K562 (cell line): ENCODE data around the gene GPR162. TPM values are rescaled to one million over a fixed set of nuclear protein-coding genes. Genes with fewer than 3 reads are reported as not detected.
A peak's percentile ranks its signal among the peaks of the same experiment; 100 is the strongest.

Experiments used
- E2F1 ChIP-seq: sonication (generic); formaldehyde crosslinking; IDR thresholded peaks from 2 replicates; pipeline ENCODE4 v1.8.1; 2023; ENCODE audit warnings: mild to moderate bottlenecking, missing genetic modification reagents, moderate library complexity
- EP300 ChIP-seq: IDR thresholded peaks from 2 replicates; pipeline ENCODE4 v1.6.1; 2012; ENCODE audit warnings: low read length, improper control_type of control experiment
- GATAD2A ChIP-seq: fragments of 450-650 bp; IDR thresholded peaks from 2 replicates; pipeline ENCODE4 v1.6.1; 2017
- NCOA6 ChIP-seq: fragments of 450-650 bp; IDR thresholded peaks from 2 replicates; pipeline ENCODE4 v1.6.1; 2017; ENCODE audit warnings: mild to moderate bottlenecking
- POLR2H ChIP-seq: IDR thresholded peaks from 2 replicates; pipeline ENCODE4 v1.6.1; 2016; ENCODE audit warnings: missing genetic modification characterization, low read depth, mild to moderate bottlenecking, control low read depth, missing compliant biosample characterization, moderate library complexity
- RREB1 ChIP-seq: fragments of 250-450 bp; sonication (Bioruptor Pico); IDR thresholded peaks from 2 replicates; pipeline ENCODE4 v1.4.0; 2020
- SMC3 ChIP-seq: conservative IDR thresholded peaks from 2 replicates; pipeline ENCODE4 v1.6.1; 2011; ENCODE audit warnings: low read depth, low read length, improper control_type of control experiment; ENCODE audit not compliant: insufficient read depth
- ZC3H8 ChIP-seq: fragments of 450-650 bp; IDR thresholded peaks from 2 replicates; pipeline ENCODE4 v1.6.1; 2017
- polyA plus RNA-seq, 8 experiments: library from polyadenylated mRNA; depleted of rRNA in 4 of 8; stranded (reverse) in 5 of 8; unstranded in 3 of 8; fragments of >200 nt; fragmentation: Nextera tagmentation in 2 of 8; fragmentation: Illumina TruSeq in 1 of 8; extraction: Ambion mirVana in 2 of 8; extraction: Trizol in 1 of 8; gene quantifications; 2 replicates each; pipeline versions ENCODE4 v1.2.1 to v1.2.3, GENCODE V29; 2011 to 2014; ENCODE audit warnings: inconsistent platforms in 1 of 8, missing spikeins in 1 of 8
- total RNA-seq, 7 experiments: library from RNA; depleted of rRNA in 6 of 7; stranded (reverse); fragments of >200 nt in 6 of 7; fragmentation: Illumina TruSeq in 2 of 7; extraction: Trizol in 2 of 7; gene quantifications; 2 replicates each; pipeline versions ENCODE4 v1.2.1 to v1.2.3, GENCODE V29; 2011 to 2021; ENCODE audit warnings: low replicate concordance in 1 of 7
- TF ChIP-seq, protein P1 (sequence below): sonication (generic); formaldehyde crosslinking; IDR thresholded peaks from 2 replicates; pipeline ENCODE4 v1.8.0; 2022; ENCODE audit warnings: mild to moderate bottlenecking, missing genetic modification reagents

The GPR162 gene
- total and polyA plus RNA-seq, 9 of the 15 experiments (the other 6 are each of a cell fraction or from before 2014, with no cell fraction given), result 0.65 to 1.8 (median 1.1) TPM; not detected in 2

DNA sequence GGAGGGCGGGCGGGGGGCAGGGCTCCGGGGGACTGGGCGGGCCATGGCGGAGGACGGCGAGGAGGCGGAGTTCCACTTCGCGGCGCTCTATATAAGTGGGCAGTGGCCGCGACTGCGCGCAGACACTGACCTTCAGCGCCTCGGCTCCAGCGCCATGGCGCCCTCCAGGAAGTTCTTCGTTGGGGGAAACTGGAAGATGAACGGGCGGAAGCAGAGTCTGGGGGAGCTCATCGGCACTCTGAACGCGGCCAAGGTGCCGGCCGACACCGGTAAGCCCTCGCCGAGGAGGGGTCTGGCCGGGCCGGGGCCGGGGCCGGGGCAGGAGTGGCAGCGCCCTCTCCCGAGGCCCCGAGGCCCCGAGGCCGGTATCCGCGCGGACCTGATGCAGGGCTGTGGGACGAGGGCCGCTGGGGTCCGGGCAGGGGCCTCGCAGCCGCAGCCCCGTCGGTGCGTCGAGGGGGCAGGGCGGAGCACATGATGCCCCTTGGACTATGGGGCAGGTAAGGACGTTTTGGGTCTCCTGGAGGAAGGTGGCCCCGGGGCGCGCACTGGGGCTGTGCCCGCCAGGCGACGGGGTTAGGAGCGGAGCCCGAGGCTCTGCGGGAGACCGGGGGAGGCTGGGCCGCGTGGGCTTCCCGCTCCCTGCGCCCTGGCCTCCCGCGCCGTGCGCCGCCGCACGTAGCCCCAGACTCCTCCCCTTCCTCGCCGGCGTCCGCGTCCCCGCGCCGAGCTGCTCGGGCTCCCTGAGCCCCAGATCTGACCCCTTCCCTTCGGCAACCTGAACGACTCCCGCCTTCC, 46.0 kb downstream of the GPR162 start, which contains the start of gene TPI1 (continued):
- no peak for TF ChIP-seq E2F1 (CRISPR knock-in tag)
- TF ChIP-seq RREB1, result no peak; the same call in 1 of the 2 replicates
- no peak for TF ChIP-seq EP300
- no peak for TF ChIP-seq ZC3H8
- TF ChIP-seq NCOA6, result no peak
- TF ChIP-seq, protein P1, sequence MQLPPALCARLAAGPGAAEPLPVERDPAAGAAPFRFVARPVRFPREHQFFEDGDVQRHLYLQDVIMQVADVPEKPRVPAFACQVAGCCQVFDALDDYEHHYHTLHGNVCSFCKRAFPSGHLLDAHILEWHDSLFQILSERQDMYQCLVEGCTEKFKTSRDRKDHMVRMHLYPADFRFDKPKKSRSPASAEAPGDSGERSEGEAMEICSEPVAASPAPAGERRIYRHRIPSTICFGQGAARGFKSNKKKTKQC (CRISPR knock-in tag), result no peak; the same call in 1 of the 2 replicates
- no peak for TF ChIP-seq GATAD2A
- no peak for TF ChIP-seq SMC3
- peak; percentile 97 for TF ChIP-seq POLR2H (tag)
